Measurements from ENCODE around the gene STRADA.
A peak's percentile ranks its signal among the peaks of the same experiment; 100 is the strongest.

The STRADA gene

GRCh38 chr17:63741408-63742173 is at the start of gene STRADA:
STRADA (minus strand) TSS chr17:63741799; CDS start chr17:63728369, 13,430 bp downstream.
- peak; percentile 92 to 97 for DNase-seq

GRCh38 chr17:63790057-63790456 is 48.5 kb upstream of the STRADA start:
- no peak for DNase-seq

- DNase-seq, result no peak
Measured at GRCh38 chr17:63786971-63787711, 45.5 kb upstream of the STRADA start.

GRCh38 chr17:63786117-63786516 is 44.5 kb upstream of the STRADA start:
- no peak for DNase-seq

- DNase-seq, result no peak
Measured at GRCh38 chr17:63785556-63785955, 44.0 kb upstream of the STRADA start.

- no peak for DNase-seq
Measured at GRCh38 chr17:63783522-63783921, 41.9 kb upstream of the STRADA start.

- no peak for DNase-seq
Measured at GRCh38 chr17:63780928-63781327, 39.3 kb upstream of the STRADA start.

- no peak for DNase-seq
Measured at GRCh38 chr17:63780507-63780906, 38.9 kb upstream of the STRADA start.

GRCh38 chr17:63775420-63775819 is 33.8 kb upstream of the STRADA start:
- no peak for DNase-seq

- no peak for DNase-seq
Measured at GRCh38 chr17:63774969-63775265, 33.3 kb upstream of the STRADA start.

GRCh38 chr17:63774141-63774968 is 32.8 kb upstream of the STRADA start, which contains the start of gene DDX42:
DDX42 (plus strand) TSS chr17:63774170; CDS start chr17:63787050, 12,880 bp downstream.
- peak; percentile 11 to 33 for DNase-seq

- DNase-seq, result peak; percentile 97 to 99
Measured at GRCh38 chr17:63773272-63774140, 31.9 kb upstream of the STRADA start, which contains the start of gene CCDC47. CCDC47 (minus strand) TSS chr17:63773597; CDS start chr17:63766175, 7,422 bp downstream.

- no peak for DNase-seq
Measured at GRCh38 chr17:63772801-63773271, 31.2 kb upstream of the STRADA start.

- no peak for DNase-seq
Measured at GRCh38 chr17:63768433-63768832, 26.8 kb upstream of the STRADA start.

GRCh38 chr17:63766754-63767153 is 25.2 kb upstream of the STRADA start:
- no peak for DNase-seq

GRCh38 chr17:63764716-63765115 is 23.1 kb upstream of the STRADA start:
- DNase-seq, result no peak

- DNase-seq, result no peak
Measured at GRCh38 chr17:63762161-63763078, 20.8 kb upstream of the STRADA start.

- DNase-seq, result no peak
Measured at GRCh38 chr17:63760771-63761539, 19.4 kb upstream of the STRADA start.

GRCh38 chr17:63758428-63758827 is 16.8 kb upstream of the STRADA start:
- no peak for DNase-seq

GRCh38 chr17:63754046-63754445 is 12.4 kb upstream of the STRADA start:
- no peak for DNase-seq
